ENCODE data around the gene C19orf44. TPM values are rescaled to one million over a fixed set of nuclear protein-coding genes. Genes with fewer than 3 reads are reported as not detected.
A peak's percentile ranks its signal among the peaks of the same experiment; 100 is the strongest.

C19orf44 gene
- total RNA-seq, 1 donor from 2014 or later, result 5.3 TPM

- no peak for DNase-seq (ENCODE audit: low spot score)
These were observed 20.9 kb downstream of the C19orf44 start for GRCh38 chr19:16516923-16517610.

- DNase-seq (ENCODE audit: low spot score), result no peak
These were observed 21.9 kb downstream of the C19orf44 start for GRCh38 chr19:16518061-16518460.

- DNase-seq (ENCODE audit: low spot score), result no peak
These were observed 22.5 kb downstream of the C19orf44 start for GRCh38 chr19:16518483-16519229.

- DNase-seq (ENCODE audit: low spot score), result no peak
These were observed 23.1 kb downstream of the C19orf44 start for GRCh38 chr19:16519230-16519687.

GRCh38 chr19:16520074-16520973, 24.1 kb downstream of the C19orf44 start:
- DNase-seq (ENCODE audit: low spot score), result no peak

GRCh38 chr19:16520986-16521624, 24.9 kb downstream of the C19orf44 start:
- DNase-seq (ENCODE audit: low spot score), result no peak

GRCh38 chr19:16521715-16522289, 25.6 kb downstream of the C19orf44 start:
- DNase-seq (ENCODE audit: low spot score), result no peak

GRCh38 chr19:16522559-16523377, 26.6 kb downstream of the C19orf44 start:
- no peak for DNase-seq (ENCODE audit: low spot score)

GRCh38 chr19:16524991-16525734, 29.0 kb downstream of the C19orf44 start:
- no peak for DNase-seq (ENCODE audit: low spot score)

GRCh38 chr19:16525751-16526481, 29.7 kb downstream of the C19orf44 start:
- DNase-seq (ENCODE audit: low spot score), result no peak

- DNase-seq (ENCODE audit: low spot score), result peak; percentile 46
These were observed 31.2 kb downstream of the C19orf44 start for GRCh38 chr19:16527334-16527935.

GRCh38 chr19:16527971-16528521, 31.9 kb downstream of the C19orf44 start:
- DNase-seq (ENCODE audit: low spot score), result no peak

GRCh38 chr19:16529466-16530144, 33.4 kb downstream of the C19orf44 start:
- DNase-seq (ENCODE audit: low spot score), result no peak

- no peak for DNase-seq (ENCODE audit: low spot score)
These were observed 34.6 kb downstream of the C19orf44 start for GRCh38 chr19:16530540-16531379.

- DNase-seq (ENCODE audit: low spot score), result no peak
These were observed 35.1 kb downstream of the C19orf44 start for GRCh38 chr19:16531380-16531669.

- no peak for DNase-seq (ENCODE audit: low spot score)
These were observed 36.4 kb downstream of the C19orf44 start for GRCh38 chr19:16532440-16533234.
